ENCODE data around the gene LRP8.

LRP8 gene

DNA sequence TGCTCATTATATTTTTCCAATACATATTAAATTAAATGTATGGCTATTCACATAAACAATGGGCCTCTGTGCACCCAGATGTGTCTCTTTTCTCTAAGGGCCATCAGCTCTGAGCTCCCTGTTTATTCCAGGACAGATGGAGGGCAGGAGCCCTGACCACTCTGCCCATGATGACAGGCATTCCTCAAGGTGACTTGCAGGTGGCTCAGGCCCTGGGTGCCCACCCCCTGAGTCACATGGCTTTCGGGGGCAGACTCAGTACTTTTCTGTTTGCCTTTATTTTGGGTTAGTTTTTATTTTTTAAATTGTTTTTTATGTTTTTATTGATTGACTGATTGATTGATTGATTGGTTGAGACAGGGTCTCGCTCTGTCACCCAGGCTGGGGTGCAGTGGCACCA is 6.4 kb upstream of the LRP8 start:
- TF ChIP-seq, protein P1, sequence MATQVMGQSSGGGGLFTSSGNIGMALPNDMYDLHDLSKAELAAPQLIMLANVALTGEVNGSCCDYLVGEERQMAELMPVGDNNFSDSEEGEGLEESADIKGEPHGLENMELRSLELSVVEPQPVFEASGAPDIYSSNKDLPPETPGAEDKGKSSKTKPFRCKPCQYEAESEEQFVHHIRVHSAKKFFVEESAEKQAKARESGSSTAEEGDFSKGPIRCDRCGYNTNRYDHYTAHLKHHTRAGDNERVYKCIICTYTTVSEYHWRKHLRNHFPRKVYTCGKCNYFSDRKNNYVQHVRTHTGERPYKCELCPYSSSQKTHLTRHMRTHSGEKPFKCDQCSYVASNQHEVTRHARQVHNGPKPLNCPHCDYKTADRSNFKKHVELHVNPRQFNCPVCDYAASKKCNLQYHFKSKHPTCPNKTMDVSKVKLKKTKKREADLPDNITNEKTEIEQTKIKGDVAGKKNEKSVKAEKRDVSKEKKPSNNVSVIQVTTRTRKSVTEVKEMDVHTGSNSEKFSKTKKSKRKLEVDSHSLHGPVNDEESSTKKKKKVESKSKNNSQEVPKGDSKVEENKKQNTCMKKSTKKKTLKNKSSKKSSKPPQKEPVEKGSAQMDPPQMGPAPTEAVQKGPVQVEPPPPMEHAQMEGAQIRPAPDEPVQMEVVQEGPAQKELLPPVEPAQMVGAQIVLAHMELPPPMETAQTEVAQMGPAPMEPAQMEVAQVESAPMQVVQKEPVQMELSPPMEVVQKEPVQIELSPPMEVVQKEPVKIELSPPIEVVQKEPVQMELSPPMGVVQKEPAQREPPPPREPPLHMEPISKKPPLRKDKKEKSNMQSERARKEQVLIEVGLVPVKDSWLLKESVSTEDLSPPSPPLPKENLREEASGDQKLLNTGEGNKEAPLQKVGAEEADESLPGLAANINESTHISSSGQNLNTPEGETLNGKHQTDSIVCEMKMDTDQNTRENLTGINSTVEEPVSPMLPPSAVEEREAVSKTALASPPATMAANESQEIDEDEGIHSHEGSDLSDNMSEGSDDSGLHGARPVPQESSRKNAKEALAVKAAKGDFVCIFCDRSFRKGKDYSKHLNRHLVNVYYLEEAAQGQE (IDR thresholded peaks at IDR 0.05; ENCODE audit: insufficient read depth in 1 of 2, low read depth in 2 of 2, low read length in 2 of 2): no peak
- TF ChIP-seq SIN3A (IDR thresholded peaks at IDR 0.05; ENCODE audit: borderline replicate concordance, insufficient read depth, low read length): no peak
- no peak for TF ChIP-seq POLR2AphosphoS5 (IDR thresholded peaks at IDR 0.05; ENCODE audit: low read depth, low read length)
- TF ChIP-seq FOXP2 (optimal IDR thresholded peaks at IDR 0.05; ENCODE audit: borderline replicate concordance, extremely low read depth, extremely low read length, insufficient read depth): no peak
- TF ChIP-seq TAF1 (IDR thresholded peaks at IDR 0.05; ENCODE audit: borderline replicate concordance, insufficient read depth, low read length): no peak

DNA sequence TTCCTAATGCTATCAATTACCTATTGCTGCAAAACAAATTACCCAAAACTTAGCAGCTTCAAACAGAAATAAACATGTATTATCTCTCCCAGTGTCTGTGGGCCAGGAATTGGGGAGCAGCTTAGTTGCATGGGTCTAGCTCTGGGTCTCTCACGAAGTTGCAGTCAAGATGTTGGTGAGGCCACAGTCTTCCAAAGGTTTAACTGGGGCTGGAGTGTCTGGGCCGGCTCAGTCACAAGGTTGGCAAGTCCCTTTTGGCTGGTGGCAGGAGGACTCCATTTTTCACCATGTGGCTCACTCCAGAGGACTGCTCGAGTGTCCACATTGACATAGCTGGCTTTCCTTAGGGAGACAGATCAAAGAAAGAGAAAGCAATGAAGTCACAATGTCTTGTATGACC is 5.0 kb upstream of the LRP8 start:
- TF ChIP-seq SIN3A (IDR thresholded peaks at IDR 0.05; ENCODE audit: borderline replicate concordance, insufficient read depth, low read length): no peak
- no peak for TF ChIP-seq POLR2AphosphoS5 (IDR thresholded peaks at IDR 0.05; ENCODE audit: low read depth, low read length)
- no peak for TF ChIP-seq FOXP2 (optimal IDR thresholded peaks at IDR 0.05; ENCODE audit: borderline replicate concordance, extremely low read depth, extremely low read length, insufficient read depth)
- TF ChIP-seq, protein P1 (IDR thresholded peaks at IDR 0.05; ENCODE audit: insufficient read depth in 1 of 2, low read depth in 2 of 2, low read length in 2 of 2): no peak
- TF ChIP-seq TAF1 (IDR thresholded peaks at IDR 0.05; ENCODE audit: borderline replicate concordance, insufficient read depth, low read length): no peak

DNA sequence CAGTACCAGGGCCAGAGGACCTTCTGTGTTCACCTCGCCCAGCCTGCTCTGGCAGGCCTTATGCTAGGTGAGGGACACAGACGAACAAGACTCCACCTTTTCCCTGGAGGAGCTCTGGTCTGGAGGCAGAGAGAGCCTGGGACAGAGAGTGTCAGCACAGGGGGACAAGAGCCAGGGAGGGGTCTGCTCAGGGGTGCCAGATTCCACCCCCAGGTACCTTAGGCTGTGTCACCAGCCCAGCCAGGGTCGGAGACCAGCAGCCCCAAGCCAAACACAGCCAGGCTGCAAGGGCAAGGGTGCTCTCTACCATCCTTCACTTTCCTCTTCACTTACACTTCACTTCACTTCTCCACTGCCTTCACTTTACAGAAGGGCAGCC is 4.3 kb upstream of the LRP8 start:
- TF ChIP-seq SIN3A (IDR thresholded peaks at IDR 0.05; ENCODE audit: borderline replicate concordance, insufficient read depth, low read length) (no peak), POLR2AphosphoS5 (IDR thresholded peaks at IDR 0.05; ENCODE audit: low read depth, low read length) (no peak), FOXP2 (optimal IDR thresholded peaks at IDR 0.05; ENCODE audit: borderline replicate concordance, extremely low read depth, extremely low read length, insufficient read depth) (no peak), TAF1 (IDR thresholded peaks at IDR 0.05; ENCODE audit: borderline replicate concordance, insufficient read depth, low read length) (no peak)
- TF ChIP-seq, protein P1 (IDR thresholded peaks at IDR 0.05; ENCODE audit: insufficient read depth in 1 of 2, low read depth in 2 of 2, low read length in 2 of 2): no peak

DNA sequence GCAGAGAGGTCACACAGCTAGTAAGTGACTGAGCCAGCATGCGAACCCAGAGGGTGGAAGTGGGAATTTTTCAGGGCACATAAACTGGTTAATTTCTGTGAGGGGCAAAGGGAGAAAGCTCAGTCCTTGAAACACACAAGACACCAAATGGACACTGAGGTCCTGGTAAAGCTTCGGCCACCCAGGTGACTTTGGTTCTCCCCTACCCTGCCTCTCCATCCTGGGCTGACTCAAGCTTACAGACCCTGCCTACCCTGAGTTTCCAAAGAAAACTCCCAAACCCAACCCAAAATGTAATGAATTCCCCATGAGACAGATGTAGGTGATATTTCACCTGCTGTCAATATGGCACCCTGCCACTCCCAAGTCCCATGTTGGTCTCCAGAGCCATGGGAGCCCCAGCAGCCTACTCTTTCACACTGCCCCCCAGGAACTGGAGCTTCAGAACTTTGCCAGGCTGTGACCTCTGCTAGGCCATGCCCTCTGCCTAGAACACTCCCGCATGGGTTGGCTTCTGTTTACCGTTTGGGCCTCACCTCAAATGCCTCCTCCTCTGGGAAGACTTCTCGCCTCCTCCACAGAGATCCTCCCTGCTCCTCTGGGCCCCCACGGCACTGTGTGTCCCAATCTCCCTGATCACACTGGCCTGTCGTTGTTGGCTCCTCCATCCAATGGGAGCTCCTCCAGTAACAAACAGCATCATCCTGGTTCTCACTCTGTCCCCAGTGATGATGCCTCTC is 3.7 kb upstream of the LRP8 start:
- TF ChIP-seq, protein P1 (IDR thresholded peaks at IDR 0.05; ENCODE audit: insufficient read depth in 1 of 2, low read depth in 2 of 2, low read length in 2 of 2): no peak
- no peak for TF ChIP-seq FOXP2 (optimal IDR thresholded peaks at IDR 0.05; ENCODE audit: borderline replicate concordance, extremely low read depth, extremely low read length, insufficient read depth)
- TF ChIP-seq POLR2AphosphoS5 (IDR thresholded peaks at IDR 0.05; ENCODE audit: low read depth, low read length): no peak
- TF ChIP-seq TAF1 (IDR thresholded peaks at IDR 0.05; ENCODE audit: borderline replicate concordance, insufficient read depth, low read length): no peak
- TF ChIP-seq SIN3A (IDR thresholded peaks at IDR 0.05; ENCODE audit: borderline replicate concordance, insufficient read depth, low read length): no peak
